Endothelial cell (in vitro differentiated cells): ENCODE results near the gene SCG5. TPM values are rescaled to one million over a fixed set of nuclear protein-coding genes. Genes with fewer than 3 reads are reported as not detected.
A peak's percentile ranks its signal among the peaks of the same experiment; 100 is the strongest.

Experiments
- DNase-seq: peaks from one replicate; pipeline ENCODE4 v3.0.0; 2021; ENCODE audit warnings: low spot score
- H3K27ac Mint-ChIP-seq: one replicate; pipeline ENCODE4 v1.8.0; 2021; ENCODE audit warnings: mixed read lengths, inconsistent platforms; ENCODE audit not compliant: unreplicated experiment
- H3K27me3 Mint-ChIP-seq: one replicate; pipeline ENCODE4 v1.8.0; 2021; ENCODE audit warnings: mild to moderate bottlenecking, moderate library complexity, mixed read lengths, inconsistent platforms; ENCODE audit not compliant: unreplicated experiment
- H3K36me3 Mint-ChIP-seq: one replicate; pipeline ENCODE4 v1.8.0; 2021; ENCODE audit warnings: mild to moderate bottlenecking, low read depth, mixed read lengths, inconsistent platforms; ENCODE audit not compliant: unreplicated experiment
- H3K4me1 Mint-ChIP-seq: one replicate; pipeline ENCODE4 v1.8.0; 2021; ENCODE audit warnings: mild to moderate bottlenecking, mixed read lengths, inconsistent platforms; ENCODE audit not compliant: unreplicated experiment
- H3K4me3 Mint-ChIP-seq: one replicate; pipeline ENCODE4 v1.8.0; 2021; ENCODE audit warnings: mild to moderate bottlenecking, mixed read lengths, inconsistent platforms; ENCODE audit not compliant: unreplicated experiment
- H3K9me3 Mint-ChIP-seq: one replicate; pipeline ENCODE4 v1.8.0; 2021; ENCODE audit warnings: mixed read lengths, inconsistent platforms; ENCODE audit not compliant: unreplicated experiment
- CTCF ChIP-seq: fragments of 200-600 bp; sonication (generic); IDR thresholded peaks from one replicate; pipeline ENCODE4 v1.5.0; 2021; ENCODE audit warnings: antibody characterized with exemption; ENCODE audit not compliant: unreplicated experiment
- total RNA-seq: library from RNA; stranded (reverse); fragmentation: NEBNext Ultra II Directional; extraction: Animal tissue kit (Norgen Biotek cat#: 25700); gene quantifications from one replicate; pipeline ENCODE4 v1.2.1, GENCODE V29; 2021; ENCODE audit not compliant: unreplicated experiment

Gene SCG5
- total RNA-seq, 1 donor from 2014 or later, result 15.6 TPM

- H3K4me1 Mint-ChIP-seq, result peaks cover 8% of the 10 kb centered on the region
- peaks cover 5% of the 10 kb centered on the region for H3K36me3 Mint-ChIP-seq
- H3K4me3 Mint-ChIP-seq, result no peak overlapping the region
- TF ChIP-seq CTCF, result no peak
- H3K27me3 Mint-ChIP-seq, result peaks cover 21% of the 10 kb centered on the region
- H3K27ac Mint-ChIP-seq, result no peak overlapping the region
- no peaks in the 10 kb centered on the region for H3K9me3 Mint-ChIP-seq
- no peak for DNase-seq
These were observed 73.8 kb downstream of the SCG5 start for GRCh38 chr15:32715276-32715675.

- Mint-ChIP-seq H3K4me3 (peak overlapping the region; percentile 62), H3K9me3 (no peaks in the 10 kb centered on the region), H3K36me3 (peaks cover 5% of the 10 kb centered on the region), H3K27me3 (peaks cover 21% of the 10 kb centered on the region), H3K27ac (no peak overlapping the region), H3K4me1 (peaks cover 8% of the 10 kb centered on the region)
- no peak for DNase-seq
- TF ChIP-seq CTCF, result no peak
These were observed 74.9 kb downstream of the SCG5 start for GRCh38 chr15:32716216-32716914.

GRCh38 chr15:32716915-32717425 lies 75.5 kb downstream of the SCG5 start:
- no peak for TF ChIP-seq CTCF
- DNase-seq, result peak; percentile 10
- peak overlapping the region; percentile 62 for H3K4me3 Mint-ChIP-seq
- no peak overlapping the region for H3K27ac Mint-ChIP-seq
- H3K9me3 Mint-ChIP-seq, result no peaks in the 10 kb centered on the region
- peaks cover 8% of the 10 kb centered on the region for H3K4me1 Mint-ChIP-seq
- H3K36me3 Mint-ChIP-seq, result peaks cover 5% of the 10 kb centered on the region
- H3K27me3 Mint-ChIP-seq, result peaks cover 21% of the 10 kb centered on the region

- no peak within 1 kb of the TSS for H3K27ac Mint-ChIP-seq
- H3K27me3 Mint-ChIP-seq, result peaks cover 21% of the 10 kb centered on the region
These were observed 76.1 kb downstream of the SCG5 start, which contains the start of gene GREM1 for GRCh38 chr15:32717426-32718226. Gene GREM1 (plus strand): TSS chr15:32718004. CDS start chr15:32730691, 12,687 bp downstream.

More at GRCh38 chr15:32717426-32718226, 76.1 kb downstream of the SCG5 start, which contains the start of gene GREM1:
- no peaks in the 10 kb centered on the region for H3K9me3 Mint-ChIP-seq
- H3K4me1 Mint-ChIP-seq, result peaks cover 8% of the 10 kb centered on the region
- peak within 1 kb of the TSS; percentile 62 for H3K4me3 Mint-ChIP-seq
- H3K36me3 Mint-ChIP-seq, result peaks cover 5% of the 10 kb centered on the region
- TF ChIP-seq CTCF, result no peak
- DNase-seq, result peak; percentile 33
